ENCODE data around the gene RBPJ.
"Not testable (repeated sequence)": the region's sequence is repeated elsewhere in the genome, so short reads cannot be mapped to it uniquely, and the experiment has no call there.

RBPJ gene

GRCh38 chr4:26302031-26302899 is 18.5 kb upstream of the RBPJ start:
- TF ChIP-seq, protein P1, sequence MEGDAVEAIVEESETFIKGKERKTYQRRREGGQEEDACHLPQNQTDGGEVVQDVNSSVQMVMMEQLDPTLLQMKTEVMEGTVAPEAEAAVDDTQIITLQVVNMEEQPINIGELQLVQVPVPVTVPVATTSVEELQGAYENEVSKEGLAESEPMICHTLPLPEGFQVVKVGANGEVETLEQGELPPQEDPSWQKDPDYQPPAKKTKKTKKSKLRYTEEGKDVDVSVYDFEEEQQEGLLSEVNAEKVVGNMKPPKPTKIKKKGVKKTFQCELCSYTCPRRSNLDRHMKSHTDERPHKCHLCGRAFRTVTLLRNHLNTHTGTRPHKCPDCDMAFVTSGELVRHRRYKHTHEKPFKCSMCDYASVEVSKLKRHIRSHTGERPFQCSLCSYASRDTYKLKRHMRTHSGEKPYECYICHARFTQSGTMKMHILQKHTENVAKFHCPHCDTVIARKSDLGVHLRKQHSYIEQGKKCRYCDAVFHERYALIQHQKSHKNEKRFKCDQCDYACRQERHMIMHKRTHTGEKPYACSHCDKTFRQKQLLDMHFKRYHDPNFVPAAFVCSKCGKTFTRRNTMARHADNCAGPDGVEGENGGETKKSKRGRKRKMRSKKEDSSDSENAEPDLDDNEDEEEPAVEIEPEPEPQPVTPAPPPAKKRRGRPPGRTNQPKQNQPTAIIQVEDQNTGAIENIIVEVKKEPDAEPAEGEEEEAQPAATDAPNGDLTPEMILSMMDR (IDR thresholded peaks at IDR 0.05; ENCODE audit: low read depth, low read length), result no peak
- no peak for DNase-seq (ENCODE audit: extremely low read depth, low read depth)

DNA sequence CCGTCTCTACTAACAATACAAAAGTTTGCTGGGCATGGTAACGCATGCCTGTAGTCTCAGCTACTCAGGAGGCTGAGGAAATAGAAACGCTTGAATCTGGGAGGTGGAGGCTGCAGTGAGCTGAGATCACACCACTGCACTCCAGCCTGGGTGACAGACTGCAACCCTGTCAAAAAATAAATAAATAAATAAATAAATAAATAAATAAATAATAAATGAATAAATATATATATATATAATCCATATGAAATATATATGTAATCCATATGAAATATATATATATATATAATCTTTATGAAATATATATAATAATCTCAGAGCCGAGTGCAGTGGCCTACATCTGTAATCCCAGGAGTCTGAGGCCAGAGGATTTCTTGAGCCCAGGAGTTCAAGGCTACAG is 17.8 kb upstream of the RBPJ start:
- DNase-seq (ENCODE audit: extremely low read depth, low read depth), result no peak
- TF ChIP-seq, protein P1 (IDR thresholded peaks at IDR 0.05; ENCODE audit: low read depth, low read length), result no peak

DNA sequence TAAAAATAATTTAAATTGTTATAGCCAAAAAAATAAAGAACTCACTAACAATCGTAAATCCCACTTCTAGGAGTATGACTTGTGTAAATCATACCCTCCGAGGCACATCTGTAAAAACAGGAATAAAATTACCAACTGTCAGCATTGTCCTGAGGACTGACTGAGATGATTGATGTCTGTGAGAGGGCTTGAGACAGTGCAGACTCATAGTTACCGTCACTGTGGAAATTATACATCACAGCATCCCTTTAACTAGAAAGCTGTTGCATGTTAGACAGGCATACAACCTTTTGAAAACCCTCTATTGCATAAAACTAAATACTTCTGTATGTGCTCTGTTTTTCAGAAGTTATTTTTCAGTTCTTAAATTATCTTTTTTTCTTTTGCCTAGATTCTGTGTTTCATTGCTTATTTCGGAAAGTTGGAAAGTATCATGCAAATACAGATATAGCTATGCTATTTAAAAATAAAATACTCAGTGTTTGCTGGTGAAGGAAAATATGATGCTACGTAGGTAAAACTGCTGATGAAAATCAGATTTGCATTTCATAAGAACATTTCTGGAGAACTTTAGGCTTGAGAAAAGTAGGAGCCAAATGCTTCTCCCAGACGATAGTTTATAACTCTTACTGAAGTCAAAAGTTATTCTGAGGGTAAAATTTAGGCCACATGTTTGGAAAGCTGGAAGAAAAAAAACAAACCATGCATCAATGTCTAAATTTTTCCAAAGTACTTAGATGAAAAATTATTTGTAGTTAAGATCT is 13.6 kb upstream of the RBPJ start:
- DNase-seq (ENCODE audit: extremely low read depth, low read depth), result no peak
- TF ChIP-seq, protein P1 (IDR thresholded peaks at IDR 0.05; ENCODE audit: low read depth, low read length), result no peak

GRCh38 chr4:26308568-26308967 is 12.2 kb upstream of the RBPJ start:
- DNase-seq (ENCODE audit: extremely low read depth, low read depth), result no peak
- TF ChIP-seq, protein P1 (IDR thresholded peaks at IDR 0.05; ENCODE audit: low read depth, low read length), result no peak

DNA sequence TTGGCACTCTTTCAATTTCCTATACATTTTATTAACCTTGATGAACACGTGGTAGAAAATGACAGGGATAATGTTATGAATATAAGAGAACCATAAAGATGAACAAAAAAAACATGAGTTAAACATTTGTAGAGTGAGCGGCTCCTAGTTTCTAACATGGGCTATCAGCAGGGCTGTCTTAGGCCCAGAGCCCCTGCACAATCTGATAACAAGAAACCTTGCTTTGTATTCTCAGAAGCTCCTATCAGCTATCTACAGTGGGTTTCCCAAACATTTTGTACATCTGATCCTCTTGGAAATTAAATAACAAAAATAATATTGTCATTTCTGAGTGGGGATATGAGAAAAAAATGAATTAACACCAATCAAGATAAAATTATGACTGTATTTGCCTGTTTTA is 10.6 kb upstream of the RBPJ start:
- DNase-seq (ENCODE audit: extremely low read depth, low read depth), result no peak

GRCh38 chr4:26311633-26312032 is 9.2 kb upstream of the RBPJ start:
- DNase-seq (ENCODE audit: extremely low read depth, low read depth), result no peak
- TF ChIP-seq, protein P1 (IDR thresholded peaks at IDR 0.05; ENCODE audit: low read depth, low read length), result no peak

More for the DNA sequence above, 10.6 kb upstream of the RBPJ start:
- TF ChIP-seq, protein P1 (IDR thresholded peaks at IDR 0.05; ENCODE audit: low read depth, low read length), result no peak

GRCh38 chr4:26315316-26315932 is 5.4 kb upstream of the RBPJ start:
- not testable (repeated sequence) for DNase-seq (ENCODE audit: extremely low read depth, low read depth)

All from AG09319 (cell line).